ENCODE measurements around the gene ABHD16A.

Gene ABHD16A

GRCh38 chr6:31730631-31731086, 27.5 kb upstream of the ABHD16A start:
- no peak for DNase-seq (ENCODE audit: low spot score)

- DNase-seq (ENCODE audit: low spot score) = peak; percentile 90
Observed at GRCh38 chr6:31729979-31730630, 27.0 kb upstream of the ABHD16A start.

- peak; percentile 89 for DNase-seq (ENCODE audit: low spot score)
Observed at GRCh38 chr6:31729515-31729978, 26.4 kb upstream of the ABHD16A start.

GRCh38 chr6:31728767-31729514, 25.8 kb upstream of the ABHD16A start, which contains the start of gene DDAH2:
TSS of gene DDAH2 (minus strand) at chr6:31729299. CDS start at chr6:31729161, 138 bp downstream.
- no peak for DNase-seq (ENCODE audit: low spot score)

GRCh38 chr6:31727717-31728671, 24.9 kb upstream of the ABHD16A start:
- DNase-seq (ENCODE audit: low spot score) = no peak

GRCh38 chr6:31727034-31727716, 24.1 kb upstream of the ABHD16A start:
- no peak for DNase-seq (ENCODE audit: low spot score)

GRCh38 chr6:31725502-31726350, 22.6 kb upstream of the ABHD16A start:
- DNase-seq (ENCODE audit: low spot score) = no peak

- no peak for DNase-seq (ENCODE audit: low spot score)
Observed at GRCh38 chr6:31723980-31724691, 21.0 kb upstream of the ABHD16A start.

- DNase-seq (ENCODE audit: low spot score) = no peak
Observed at GRCh38 chr6:31723245-31723979, 20.3 kb upstream of the ABHD16A start, which contains the start of gene MPIG6B. TSS of gene MPIG6B (plus strand) at chr6:31723373. CDS start at chr6:31723384, 11 bp downstream.

- DNase-seq (ENCODE audit: low spot score) = no peak
Observed at GRCh38 chr6:31722173-31722572, 19.0 kb upstream of the ABHD16A start.

GRCh38 chr6:31721351-31722020, 18.4 kb upstream of the ABHD16A start, which contains the start of gene LY6G6C:
TSS of gene LY6G6C (minus strand) at chr6:31721746. CDS start at chr6:31721679, 67 bp downstream.
- DNase-seq (ENCODE audit: low spot score) = no peak

GRCh38 chr6:31720196-31720770, 17.2 kb upstream of the ABHD16A start:
- DNase-seq (ENCODE audit: low spot score) = no peak

- DNase-seq (ENCODE audit: low spot score) = no peak
Observed at GRCh38 chr6:31719001-31719400, 15.9 kb upstream of the ABHD16A start.

GRCh38 chr6:31718265-31718664, 15.1 kb upstream of the ABHD16A start:
- DNase-seq (ENCODE audit: low spot score) = no peak

- no peak for DNase-seq (ENCODE audit: low spot score)
Observed at GRCh38 chr6:31717499-31718222, 14.5 kb upstream of the ABHD16A start.

GRCh38 chr6:31715022-31715958, 12.2 kb upstream of the ABHD16A start, which contains the start of gene LY6G6D:
TSS of gene LY6G6D (plus strand) at chr6:31715348. CDS start at chr6:31715356, 8 bp downstream.
- DNase-seq (ENCODE audit: low spot score) = no peak
